ENCODE measurements around the gene ANKS1B.

Gene ANKS1B

DNA sequence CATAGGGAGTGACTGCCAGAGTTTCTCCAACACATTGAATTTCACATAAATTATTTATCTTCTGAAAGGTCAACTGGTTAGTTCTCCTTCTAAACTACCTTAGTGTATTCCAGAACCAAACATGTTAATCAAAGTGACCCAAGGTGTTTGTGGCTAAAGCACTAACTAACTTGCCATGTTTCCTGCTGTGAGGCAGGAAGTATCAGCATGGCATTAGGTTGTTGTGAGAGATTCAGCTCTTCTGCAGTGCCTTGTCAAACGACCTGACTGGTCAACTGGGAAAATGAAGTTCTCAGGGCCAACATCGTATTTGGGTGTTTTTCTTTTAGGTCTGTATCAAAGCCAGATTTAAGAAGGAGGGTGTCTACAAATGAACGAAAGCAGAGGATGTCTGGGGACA lies 891.6 kb downstream of the ANKS1B start:
- DNase-seq, result no peak

- DNase-seq, result no peak
These were observed 892.5 kb downstream of the ANKS1B start for GRCh38 chr12:99092100-99092851.

- DNase-seq, result no peak
These were observed 897.5 kb downstream of the ANKS1B start for GRCh38 chr12:99087278-99087677.

- DNase-seq, result no peak
These were observed 904.9 kb downstream of the ANKS1B start for GRCh38 chr12:99079811-99080210.

- no peak for DNase-seq
These were observed 915.6 kb downstream of the ANKS1B start for GRCh38 chr12:99068993-99069747.

- no peak for DNase-seq
These were observed 917.5 kb downstream of the ANKS1B start for GRCh38 chr12:99067171-99067785.

GRCh38 chr12:99066726-99067125 lies 918.0 kb downstream of the ANKS1B start:
- no peak for DNase-seq

DNA sequence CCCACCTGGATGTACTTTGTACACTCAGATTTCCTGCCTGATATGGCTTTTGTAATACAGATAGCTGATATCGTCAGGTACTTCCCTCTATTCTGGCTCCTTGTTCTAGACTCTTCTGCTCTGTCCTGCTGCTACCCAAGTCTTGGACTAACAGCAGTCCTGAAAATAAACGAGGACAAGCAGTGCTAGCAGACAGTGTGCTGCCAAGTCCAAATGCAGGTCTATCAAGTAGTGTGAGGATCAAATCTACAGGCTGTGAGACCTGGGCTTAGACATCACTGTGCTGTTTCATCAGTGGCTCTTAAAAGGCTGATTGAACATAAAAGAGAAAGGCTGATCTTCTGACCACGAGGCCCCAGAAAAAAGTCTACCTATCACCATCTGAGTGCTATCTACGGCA lies 921.6 kb downstream of the ANKS1B start:
- DNase-seq, result no peak

- no peak for DNase-seq
These were observed 924.8 kb downstream of the ANKS1B start for GRCh38 chr12:99059824-99060511.

DNA sequence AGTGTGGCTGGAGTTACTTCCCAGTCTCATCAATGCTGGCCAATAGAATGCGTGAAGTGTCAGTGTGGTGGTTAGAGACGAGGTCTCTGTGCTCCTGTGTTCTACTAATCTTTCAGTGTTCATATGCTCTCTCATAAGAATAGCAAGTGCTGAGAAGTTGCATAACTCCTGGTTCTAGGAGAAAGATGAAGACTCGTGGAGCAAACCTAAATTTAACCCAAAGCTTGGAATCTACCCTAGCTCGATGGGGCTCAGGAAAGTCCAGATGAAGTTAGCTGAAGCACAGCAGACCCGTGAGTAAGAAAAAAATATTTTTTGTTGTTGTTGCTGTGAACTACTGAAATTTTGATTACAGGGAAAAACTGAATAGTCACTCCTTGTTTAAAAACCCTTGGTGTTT lies 927.1 kb downstream of the ANKS1B start:
- DNase-seq, result no peak

- no peak for DNase-seq
These were observed 928.5 kb downstream of the ANKS1B start for GRCh38 chr12:99056186-99056585.

- DNase-seq, result no peak
These were observed 929.4 kb downstream of the ANKS1B start for GRCh38 chr12:99055299-99055698.

- DNase-seq, result no peak
These were observed 930.1 kb downstream of the ANKS1B start for GRCh38 chr12:99054601-99055128.

GRCh38 chr12:99053616-99054362 lies 930.9 kb downstream of the ANKS1B start:
- DNase-seq, result no peak

GRCh38 chr12:99049774-99050173 lies 935.0 kb downstream of the ANKS1B start:
- DNase-seq, result no peak

- DNase-seq, result no peak
These were observed 939.6 kb downstream of the ANKS1B start for GRCh38 chr12:99045158-99045557.

GRCh38 chr12:99043319-99043914 lies 941.3 kb downstream of the ANKS1B start:
- DNase-seq, result peak; percentile 19

DNA sequence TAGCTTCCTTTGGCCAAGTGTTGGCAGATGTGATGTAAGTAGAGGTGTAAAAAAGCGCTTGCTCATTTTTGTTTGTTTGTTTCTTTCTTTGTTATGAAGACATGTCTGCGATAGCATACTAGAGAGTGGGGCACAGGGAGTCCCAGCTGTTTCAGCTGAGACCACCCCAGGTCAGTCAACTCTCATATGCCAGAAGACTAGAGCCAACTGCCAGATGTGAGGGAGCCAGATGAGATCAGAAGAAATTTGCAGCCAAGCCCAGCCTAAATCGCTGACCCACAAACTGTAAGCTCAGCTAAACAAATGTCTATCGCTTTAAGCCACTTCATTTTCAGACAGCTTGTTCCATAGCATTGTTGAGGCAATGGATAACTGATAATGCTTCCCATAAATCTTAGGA lies 942.5 kb downstream of the ANKS1B start:
- DNase-seq, result no peak

- no peak for DNase-seq
These were observed 945.2 kb downstream of the ANKS1B start for GRCh38 chr12:99039367-99040120.

DNA sequence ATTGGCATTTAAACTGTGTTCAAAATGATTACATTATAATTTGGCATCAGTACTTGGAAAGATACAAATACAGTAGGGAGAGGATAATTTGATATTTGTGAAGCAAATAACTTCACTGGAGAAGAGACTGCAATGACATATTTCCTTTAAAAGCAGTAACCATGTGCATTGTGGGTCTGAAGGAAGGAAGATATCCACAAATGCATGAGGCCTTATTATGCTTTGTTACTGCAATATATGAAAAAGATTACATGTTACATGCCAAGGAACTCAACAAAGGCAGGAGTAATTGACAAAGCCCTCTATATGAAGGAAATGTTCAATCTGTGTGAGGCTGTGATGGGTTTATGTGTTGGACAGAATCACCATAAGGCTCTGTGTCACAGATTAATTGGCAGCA lies 948.2 kb downstream of the ANKS1B start:
- DNase-seq, result no peak

- no peak for DNase-seq
These were observed 948.9 kb downstream of the ANKS1B start for GRCh38 chr12:99035803-99036202.
